ENCODE results near the gene E2F1.

DNA sequence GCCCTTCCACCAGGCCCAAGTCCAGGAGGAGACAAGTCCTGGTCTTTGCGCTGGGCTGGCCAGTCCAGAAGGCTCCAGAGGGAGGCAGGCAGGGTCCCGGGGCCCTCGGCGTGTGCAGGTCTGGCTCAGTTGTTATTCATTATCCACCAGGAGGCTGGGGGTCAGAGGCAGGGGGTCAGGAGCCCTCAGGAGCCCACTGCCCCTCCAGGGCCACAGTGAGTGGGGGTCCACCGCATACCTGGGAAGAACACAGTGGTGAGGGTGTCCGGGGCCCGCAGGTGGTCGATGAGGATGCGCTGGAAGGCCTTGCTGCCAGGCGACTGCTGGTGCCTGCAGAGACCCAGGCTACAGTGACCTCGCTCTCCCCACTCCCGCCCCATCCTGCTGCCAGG, 28.5 kb downstream of the E2F1 start:
- TF ChIP-seq POLR2A (IDR thresholded peaks at IDR 0.05) (no peak), POLR2AphosphoS5 (IDR thresholded peaks at IDR 0.05) (no peak)
- TF ChIP-seq, protein P1, sequence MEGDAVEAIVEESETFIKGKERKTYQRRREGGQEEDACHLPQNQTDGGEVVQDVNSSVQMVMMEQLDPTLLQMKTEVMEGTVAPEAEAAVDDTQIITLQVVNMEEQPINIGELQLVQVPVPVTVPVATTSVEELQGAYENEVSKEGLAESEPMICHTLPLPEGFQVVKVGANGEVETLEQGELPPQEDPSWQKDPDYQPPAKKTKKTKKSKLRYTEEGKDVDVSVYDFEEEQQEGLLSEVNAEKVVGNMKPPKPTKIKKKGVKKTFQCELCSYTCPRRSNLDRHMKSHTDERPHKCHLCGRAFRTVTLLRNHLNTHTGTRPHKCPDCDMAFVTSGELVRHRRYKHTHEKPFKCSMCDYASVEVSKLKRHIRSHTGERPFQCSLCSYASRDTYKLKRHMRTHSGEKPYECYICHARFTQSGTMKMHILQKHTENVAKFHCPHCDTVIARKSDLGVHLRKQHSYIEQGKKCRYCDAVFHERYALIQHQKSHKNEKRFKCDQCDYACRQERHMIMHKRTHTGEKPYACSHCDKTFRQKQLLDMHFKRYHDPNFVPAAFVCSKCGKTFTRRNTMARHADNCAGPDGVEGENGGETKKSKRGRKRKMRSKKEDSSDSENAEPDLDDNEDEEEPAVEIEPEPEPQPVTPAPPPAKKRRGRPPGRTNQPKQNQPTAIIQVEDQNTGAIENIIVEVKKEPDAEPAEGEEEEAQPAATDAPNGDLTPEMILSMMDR (IDR thresholded peaks at IDR 0.05): no peak
